NCI-H748 (cell line): ENCODE measurements around the gene ADNP.

ENCODE experiments used
- DNase-seq: peaks from one replicate; lab custom pipeline; 2025; ENCODE audit not compliant: unreplicated experiment; lab: John Stamatoyannopoulos, UW

The ADNP gene

DNA sequence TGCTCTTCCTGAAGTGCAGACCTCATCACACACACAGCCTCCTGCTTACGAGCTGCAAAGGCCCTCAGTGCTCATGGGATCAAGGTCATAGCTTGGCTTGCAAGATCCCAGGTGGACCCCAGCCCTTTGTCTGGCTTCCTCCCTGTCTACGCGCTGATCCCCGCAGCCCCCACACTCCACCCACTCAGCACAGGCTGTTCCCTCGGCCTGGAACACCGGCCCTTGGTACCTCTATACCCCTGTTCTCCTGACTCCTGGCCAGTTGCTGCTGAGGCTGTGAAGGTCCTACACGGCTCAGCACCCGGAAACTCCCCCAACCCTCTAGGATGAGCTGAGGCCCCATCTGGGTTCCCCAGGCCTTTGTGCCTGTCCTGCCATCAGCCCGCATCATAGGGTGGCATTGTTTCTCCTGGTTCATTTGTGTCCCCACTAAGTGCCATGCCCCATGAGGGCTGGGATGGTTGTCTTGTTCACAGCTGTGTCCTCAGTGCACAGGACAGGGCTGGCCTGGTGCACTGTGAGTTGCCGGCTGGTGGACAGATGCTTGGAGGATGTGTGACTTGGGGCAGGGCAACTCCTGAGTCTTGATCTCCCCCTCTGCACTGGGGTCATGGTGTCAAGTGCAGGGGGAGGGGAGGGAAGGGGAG lies 57.0 kb downstream of the ADNP start:
- no peak for DNase-seq

DNA sequence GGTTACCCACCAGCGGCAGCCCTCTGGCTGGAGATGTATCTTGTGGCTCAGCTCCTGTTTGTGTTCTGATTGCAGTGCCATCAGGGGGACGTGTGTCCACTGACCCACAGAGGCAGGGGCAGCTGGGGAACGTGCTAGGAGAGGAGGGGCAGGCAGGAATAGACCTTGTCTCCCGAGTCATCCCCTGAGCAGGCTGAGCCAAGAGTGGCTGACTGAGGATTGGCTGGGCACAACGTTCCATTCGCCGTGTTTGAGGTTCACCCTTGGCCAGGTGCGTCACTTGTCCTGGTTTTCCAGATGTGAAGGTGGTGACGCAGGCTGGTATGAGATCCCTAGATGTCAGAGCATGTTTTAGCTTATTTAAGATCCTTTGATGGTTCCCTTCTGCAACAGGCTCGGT lies 57.7 kb downstream of the ADNP start:
- DNase-seq = no peak

DNA sequence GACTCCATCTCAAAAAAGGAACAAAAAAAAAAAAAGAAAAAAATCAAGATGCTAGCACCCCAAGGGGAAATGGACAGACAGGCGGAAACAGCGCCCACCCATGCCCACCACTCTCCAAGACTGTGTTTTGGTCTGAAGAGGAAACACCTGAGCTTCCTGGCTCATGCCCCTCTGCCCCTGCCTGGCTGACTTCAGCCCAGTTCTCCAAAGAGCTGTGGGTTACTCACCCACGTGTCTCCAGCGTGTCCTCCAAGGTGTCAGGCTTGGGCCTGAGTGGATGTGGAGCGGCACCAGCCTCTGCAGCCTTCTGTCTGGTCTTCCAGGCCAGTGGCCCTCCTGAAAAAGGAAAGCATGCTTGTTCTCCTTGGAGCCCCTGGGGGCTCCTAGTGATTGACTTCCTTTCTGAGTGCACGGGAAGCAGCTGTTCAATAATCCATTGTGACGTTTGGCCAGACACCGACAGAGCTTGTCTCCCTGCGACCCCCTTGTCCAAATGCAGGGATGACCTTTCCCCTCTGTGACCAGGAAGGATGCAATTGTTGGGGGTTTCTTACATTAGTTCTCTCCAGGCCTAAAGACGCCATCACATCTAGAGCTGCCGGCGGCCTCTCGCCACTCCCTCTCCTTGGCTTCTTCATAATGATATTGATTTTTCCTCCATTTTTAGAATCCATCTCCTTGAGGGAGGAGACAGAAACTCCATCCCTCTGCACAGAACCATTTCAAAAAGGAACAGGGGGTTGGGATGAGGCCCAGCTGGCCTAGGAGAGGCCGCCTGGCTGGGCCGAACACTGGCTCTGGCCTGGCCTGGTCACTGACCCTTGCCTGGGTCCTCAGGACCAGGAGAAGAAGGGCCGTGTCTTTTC lies 58.4 kb downstream of the ADNP start:
- DNase-seq = no peak

DNA sequence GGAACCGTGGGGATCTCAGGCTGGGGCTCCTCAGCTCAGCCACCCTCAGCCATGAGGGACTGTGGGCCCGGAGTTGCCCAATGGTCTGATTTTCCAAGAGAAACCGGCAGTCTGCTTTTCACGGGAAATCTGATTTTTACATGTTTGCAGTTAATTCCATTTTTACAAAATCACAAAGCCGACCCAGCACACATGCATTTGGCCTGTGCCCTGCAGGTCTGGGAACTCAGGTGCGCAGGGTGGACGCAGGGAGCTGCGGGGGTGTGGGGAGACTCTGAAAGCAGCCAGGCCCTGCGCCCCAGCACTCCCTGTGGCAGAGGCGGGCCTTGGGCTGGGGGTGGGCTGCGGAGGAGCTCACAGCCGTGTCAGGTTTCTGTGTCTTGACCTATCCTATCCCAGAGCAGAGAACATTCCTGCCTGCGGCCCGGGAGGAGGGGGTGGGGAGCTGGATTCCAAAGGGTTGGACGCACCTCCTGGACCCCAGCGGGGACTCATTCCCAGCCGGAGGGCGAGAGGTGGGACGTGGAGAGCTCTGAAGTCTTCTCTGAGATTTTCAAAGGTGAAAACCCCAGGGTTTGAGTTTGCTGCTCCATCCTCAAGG lies 60.6 kb downstream of the ADNP start:
- no peak for DNase-seq

DNA sequence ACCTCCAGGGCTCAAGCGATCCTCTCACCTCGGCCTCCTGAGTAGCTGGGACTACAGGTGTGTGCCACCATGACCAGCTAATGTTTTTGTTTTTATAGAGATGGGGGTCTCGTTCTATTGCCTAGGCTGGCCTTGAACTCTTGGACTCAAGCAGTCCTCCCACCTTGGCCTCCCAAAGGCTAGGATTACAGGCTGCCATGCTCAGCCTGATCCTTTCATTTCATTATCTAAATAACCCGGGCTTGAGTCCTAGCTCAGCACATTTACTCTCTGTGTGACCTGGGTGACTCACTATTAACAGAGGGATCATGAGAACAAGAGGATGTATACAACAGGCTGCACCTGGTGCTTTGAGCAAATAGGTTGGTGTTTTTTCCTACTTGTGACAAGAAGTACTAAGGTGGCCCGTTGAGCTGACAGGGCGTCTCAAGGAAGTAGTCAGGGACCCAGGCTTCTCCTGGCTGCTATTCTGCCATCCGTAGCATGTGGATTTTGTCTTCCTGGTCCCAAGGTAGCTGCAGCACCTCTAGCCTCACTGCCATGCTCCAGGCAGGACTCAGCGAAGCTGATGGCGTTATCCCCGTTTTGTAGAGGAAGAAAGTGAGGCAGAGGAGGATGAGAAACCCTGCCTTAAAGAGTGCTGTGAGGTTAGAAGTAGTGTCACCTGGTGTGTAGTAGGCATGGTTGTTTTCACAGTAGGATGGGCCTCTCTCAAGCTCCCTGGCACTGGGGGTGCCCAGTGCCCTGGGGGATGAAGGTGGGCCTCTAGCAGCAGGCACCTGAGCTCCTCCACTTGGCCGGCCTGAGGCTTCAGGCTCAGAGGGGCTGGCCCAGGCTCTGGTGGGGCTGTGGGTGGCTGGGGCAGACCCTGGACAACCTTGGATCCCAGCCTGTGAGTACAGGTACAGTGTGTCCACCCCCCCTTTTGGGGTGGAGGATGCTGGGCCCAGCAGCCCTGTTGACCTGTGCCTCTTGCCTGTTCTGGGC lies 62.4 kb downstream of the ADNP start:
- no peak for DNase-seq

- DNase-seq = no peak
These were observed 63.4 kb downstream of the ADNP start for GRCh38 chr20:50867805-50868204.

- no peak for DNase-seq
These were observed 64.4 kb downstream of the ADNP start for GRCh38 chr20:50866831-50867230.

DNA sequence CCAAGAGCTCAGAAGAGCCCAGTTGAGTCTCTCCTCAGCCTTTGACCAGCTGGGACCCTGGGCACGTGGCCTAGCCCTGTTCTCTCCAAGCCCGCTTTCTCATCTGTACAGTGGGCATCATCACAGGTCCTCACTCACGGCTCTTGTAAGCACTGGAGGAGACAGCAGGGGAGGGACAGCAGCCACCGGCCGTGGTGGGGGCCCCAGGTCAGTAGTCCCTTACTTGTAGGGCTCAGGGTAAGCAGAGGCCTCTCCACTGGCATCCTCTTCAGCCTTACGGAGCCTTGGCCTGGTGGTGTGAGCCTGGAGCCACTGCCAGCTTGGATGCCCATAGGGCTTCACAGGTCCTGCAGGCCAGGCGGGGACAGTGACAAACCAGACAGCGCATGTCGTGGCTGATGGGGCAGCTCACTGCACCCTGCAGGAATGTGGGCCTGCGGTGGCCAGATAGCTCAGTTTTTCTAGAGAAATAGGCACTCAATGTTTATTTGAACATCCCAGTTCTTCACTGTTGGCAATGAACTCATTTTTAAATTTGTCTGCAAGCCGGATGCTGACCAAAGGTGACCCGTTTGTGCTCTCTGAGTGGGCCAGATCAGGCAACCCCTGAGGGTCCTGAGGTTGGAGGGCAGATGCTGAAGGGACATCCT lies 65.1 kb downstream of the ADNP start:
- DNase-seq = no peak

GRCh38 chr20:50865591-50865990 lies 65.6 kb downstream of the ADNP start:
- DNase-seq = no peak

DNA sequence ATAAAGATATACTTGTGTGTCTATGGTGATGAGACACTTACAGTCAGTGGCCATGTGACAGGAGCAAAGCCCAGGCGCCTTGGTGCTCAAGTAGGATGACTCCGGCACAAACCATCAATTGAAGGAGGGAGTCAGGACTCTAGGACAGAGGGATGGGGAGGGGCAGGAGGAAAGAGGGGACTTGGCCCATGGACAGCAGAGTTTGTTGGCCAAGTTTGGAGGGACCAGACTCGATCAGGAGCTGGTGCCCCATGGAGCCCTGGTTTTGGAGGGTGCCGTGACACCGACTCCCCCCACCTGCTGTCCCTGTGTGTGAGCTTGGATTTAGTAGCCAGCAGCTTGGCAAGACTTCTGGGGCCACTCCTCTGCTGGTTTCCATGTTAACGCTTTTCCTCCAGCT lies 66.1 kb downstream of the ADNP start:
- DNase-seq = no peak

- DNase-seq = no peak
These were observed 68.7 kb downstream of the ADNP start for GRCh38 chr20:50862546-50862945.

DNA sequence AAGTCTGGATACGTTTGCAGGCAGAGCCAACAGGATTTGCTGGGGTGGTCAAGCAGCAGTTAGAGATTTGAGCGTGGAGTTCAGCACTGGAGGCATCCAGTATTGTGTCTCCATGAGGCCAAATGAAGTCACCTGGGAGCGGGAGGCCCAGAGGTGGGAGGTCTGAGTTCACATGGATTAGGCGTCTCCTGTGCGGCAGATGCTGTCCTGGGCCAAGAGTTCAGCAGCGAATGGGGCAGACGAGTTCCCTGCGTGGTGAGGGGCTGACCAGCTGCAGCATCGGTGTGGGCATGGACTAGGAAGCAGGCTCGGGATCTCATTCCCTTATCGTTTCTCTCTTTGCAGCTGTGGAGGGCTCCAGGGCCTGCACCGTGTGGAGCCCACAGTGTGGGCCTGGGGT lies 70.2 kb downstream of the ADNP start:
- no peak for DNase-seq

GRCh38 chr20:50859161-50859560 lies 72.1 kb downstream of the ADNP start:
- DNase-seq = no peak

GRCh38 chr20:50858525-50858924 lies 72.7 kb downstream of the ADNP start:
- no peak for DNase-seq

GRCh38 chr20:50857348-50857747 lies 73.9 kb downstream of the ADNP start:
- no peak for DNase-seq

GRCh38 chr20:50856475-50857041 lies 74.7 kb downstream of the ADNP start:
- DNase-seq = no peak

GRCh38 chr20:50855498-50856474 lies 75.5 kb downstream of the ADNP start:
- DNase-seq = no peak

GRCh38 chr20:50854506-50855249 lies 76.6 kb downstream of the ADNP start:
- DNase-seq = no peak
